H9 (cell line): ENCODE measurements around the gene KL. TPM values are rescaled to one million over a fixed set of nuclear protein-coding genes. Genes with fewer than 3 reads are reported as not detected.

Experiments used
- DNase-seq: peaks from one replicate; pipeline ENCODE4 v3.0.0-alpha.2; 2017
- H2AFZ ChIP-seq: one replicate; pipeline ENCODE4 v1.6.1; 2013; ENCODE audit warnings: mild to moderate bottlenecking, low read length, control low read depth, moderate library complexity
- H2AK5ac ChIP-seq: 2 replicates; pipeline ENCODE4 v1.6.1; 2013; ENCODE audit warnings: low read length, control low read depth, mixed read lengths; ENCODE audit not compliant: insufficient read length
- H2BK120ac ChIP-seq: one replicate; pipeline ENCODE4 v1.6.1; 2013; ENCODE audit warnings: low read depth, mild to moderate bottlenecking, low read length, control low read depth, inconsistent platforms; ENCODE audit not compliant: poor library complexity, severe bottlenecking
- H2BK12ac ChIP-seq: 2 replicates; pipeline ENCODE4 v1.6.1; 2013; ENCODE audit warnings: low read length, control low read depth, mixed read lengths, low read depth; ENCODE audit not compliant: insufficient read length
- H2BK15ac ChIP-seq: 2 replicates; pipeline ENCODE4 v1.6.1; 2013; ENCODE audit warnings: low read depth, low read length, control low read depth
- H2BK20ac ChIP-seq: one replicate; pipeline ENCODE4 v1.6.1; 2013; ENCODE audit warnings: low read depth, mild to moderate bottlenecking, low read length, control low read depth, inconsistent platforms; ENCODE audit not compliant: poor library complexity, severe bottlenecking
- H2BK5ac ChIP-seq: 2 replicates; pipeline ENCODE4 v1.6.1; 2013; ENCODE audit warnings: low read length, control low read depth, mixed read lengths; ENCODE audit not compliant: insufficient read length
- H3K14ac ChIP-seq: 2 replicates; pipeline ENCODE4 v1.6.1; 2013; ENCODE audit warnings: low read length, control low read depth; ENCODE audit not compliant: insufficient read depth
- H3K18ac ChIP-seq: 2 replicates; pipeline ENCODE4 v1.6.1; 2013; ENCODE audit warnings: low read depth, mild to moderate bottlenecking, mixed read lengths, low read length, control low read depth; ENCODE audit not compliant: insufficient read length
- H3K23ac ChIP-seq: 2 replicates; pipeline ENCODE4 v1.6.1; 2013; ENCODE audit warnings: low read length, control low read depth, mixed read lengths, low read depth; ENCODE audit not compliant: insufficient read length
- H3K23me2 ChIP-seq: 2 replicates; pipeline ENCODE4 v1.6.1; 2013; ENCODE audit warnings: low read depth, mild to moderate bottlenecking, mixed read lengths, low read length, control low read depth; ENCODE audit not compliant: insufficient read length, poor library complexity, severe bottlenecking
- H3K27ac ChIP-seq: 2 replicates; pipeline ENCODE4 v1.5.1; 2013; ENCODE audit warnings: low read length, control low read depth, mixed read lengths, low read depth; ENCODE audit not compliant: insufficient read length
- H3K27me3 ChIP-seq: 2 replicates; pipeline ENCODE4 v1.6.1; 2013; ENCODE audit warnings: low read length, control low read depth, inconsistent platforms; ENCODE audit not compliant: insufficient read depth
- H3K4ac ChIP-seq: 2 replicates; pipeline ENCODE4 v1.6.1; 2013; ENCODE audit warnings: low read depth, mild to moderate bottlenecking, control low read depth, inconsistent platforms, low read length, moderate library complexity
- H3K4me1 ChIP-seq: 2 replicates; pipeline ENCODE4 v1.6.1; 2013; ENCODE audit warnings: low read length, control low read depth, inconsistent platforms; ENCODE audit not compliant: insufficient read depth
- H3K4me2 ChIP-seq: 2 replicates; pipeline ENCODE4 v1.6.1; 2013; ENCODE audit warnings: low read length, control low read depth, mixed read lengths; ENCODE audit not compliant: insufficient read length, insufficient read depth
- H3K56ac ChIP-seq: 2 replicates; pipeline ENCODE4 v1.6.1; 2013; ENCODE audit warnings: low read depth, mild to moderate bottlenecking, mixed read lengths, low read length, control low read depth; ENCODE audit not compliant: insufficient read length
- H3K79me1 ChIP-seq: 2 replicates; pipeline ENCODE4 v1.6.1; 2013; ENCODE audit warnings: low read depth, mild to moderate bottlenecking, moderate library complexity, low read length, control low read depth, inconsistent platforms; ENCODE audit not compliant: insufficient read depth, poor library complexity, severe bottlenecking
- H3K79me2 ChIP-seq: 2 replicates; pipeline ENCODE4 v1.6.1; 2013; ENCODE audit warnings: low read length, control low read depth, inconsistent platforms; ENCODE audit not compliant: insufficient read depth
- H3K9ac ChIP-seq: 2 replicates; pipeline ENCODE4 v1.6.1; 2013; ENCODE audit warnings: low read length, control low read depth, mixed read lengths; ENCODE audit not compliant: insufficient read length; ENCODE audit errors: extremely low read depth
- H3K9me3 ChIP-seq: one replicate; pipeline ENCODE4 v1.6.1; 2013; ENCODE audit warnings: low read depth, low read length, inconsistent platforms; ENCODE audit not compliant: control insufficient read depth
- H3T11ph ChIP-seq: one replicate; pipeline ENCODE4 v1.6.1; 2013; ENCODE audit warnings: mild to moderate bottlenecking, low read length, control low read depth, inconsistent platforms
- H4K20me1 ChIP-seq: one replicate; pipeline ENCODE4 v1.6.1; 2013; ENCODE audit not compliant: control insufficient read depth, insufficient read length, insufficient read depth
- H4K5ac ChIP-seq: 2 replicates; pipeline ENCODE4 v1.6.1; 2013; ENCODE audit warnings: low read depth, mild to moderate bottlenecking, mixed read lengths, low read length, control low read depth; ENCODE audit not compliant: insufficient read length
- H4K8ac ChIP-seq: replicated peaks from 2 replicates; pipeline ENCODE4 v1.6.1; 2013; ENCODE audit warnings: low read length, control low read depth, mixed read lengths, low read depth; ENCODE audit not compliant: insufficient read length
- H4K91ac ChIP-seq: 2 replicates; pipeline ENCODE4 v1.6.1; 2013; ENCODE audit warnings: low read depth, mild to moderate bottlenecking, moderate library complexity, mixed read lengths, low read length, control low read depth; ENCODE audit not compliant: insufficient read length
- H3K27ac Mint-ChIP-seq, 3 experiments: 2 replicates in 2 of 3; 3 replicates in 1 of 3; pipeline ENCODE4 v1.8.0; 2020 to 2021; ENCODE audit warnings: mixed read lengths in 3 of 3, mild to moderate bottlenecking in 1 of 3, moderate library complexity in 1 of 3
- H3K27me3 Mint-ChIP-seq: 2 replicates; pipeline ENCODE4 v1.8.0; 2021; ENCODE audit warnings: low read depth, mild to moderate bottlenecking, moderate library complexity, mixed read lengths
- H3K36me3 Mint-ChIP-seq, 3 experiments: 2 replicates in 2 of 3; 3 replicates in 1 of 3; pipeline ENCODE4 v1.8.0; 2020 to 2021; ENCODE audit warnings: low read depth in 3 of 3, mixed read lengths in 3 of 3; ENCODE audit not compliant: insufficient read depth in 1 of 3
- H3K4me1 Mint-ChIP-seq, 2 experiments: 2 replicates each; pipeline ENCODE4 v1.8.0; 2020; ENCODE audit warnings: mixed read lengths in 2 of 2
- H3K4me3 Mint-ChIP-seq, 2 experiments: 2 replicates in 1 of 2; 3 replicates in 1 of 2; pipeline ENCODE4 v1.8.0; 2020 to 2021; ENCODE audit warnings: mild to moderate bottlenecking in 2 of 2, mixed read lengths in 2 of 2, moderate library complexity in 1 of 2
- H3K9me3 Mint-ChIP-seq, 2 experiments: 2 replicates in 1 of 2; 3 replicates in 1 of 2; pipeline ENCODE4 v1.8.0; 2020; ENCODE audit warnings: mild to moderate bottlenecking in 2 of 2, mixed read lengths in 2 of 2, moderate library complexity in 1 of 2
- WGBS: extraction: QIAGEN DNeasy Blood & Tissue Kit; methylation state at CpG from one replicate; pipeline ENCODE4 v1.1.7; 2013; ENCODE audit warnings: missing lambda C conversion rate, low lambda C conversion rate, mixed read lengths; ENCODE audit not compliant: insufficient read length; ENCODE audit errors: extremely low coverage; 5-methylcytosine and 5-hydroxymethylcytosine counted together
- total RNA-seq: library from RNA; stranded (reverse); gene quantifications from 2 replicates; pipeline ENCODE4 v1.2.1, GENCODE V29; 2021
- TF ChIP-seq, protein P1 (sequence below): fragments of 200-600 bp; sonication (generic); conservative IDR thresholded peaks from 3 replicates; pipeline ENCODE4 v1.8.0; 2021; ENCODE audit warnings: antibody characterized with exemption, mild to moderate bottlenecking

Gene KL
- total RNA-seq, 1 experiment from 2014 or later, result not detected

GRCh38 chr13:33090755-33091414 is 74.7 kb downstream of the KL start:
- Histone ChIP-seq H2AFZ (no peak overlapping the region), H3K23me2 (no peaks in the 10 kb centered on the region), H3K79me1 (no peaks in the 10 kb centered on the region), H3K14ac (no peak overlapping the region), H3K4ac (no peak overlapping the region), H2BK120ac (no peak overlapping the region), H4K5ac (no peak overlapping the region), H3K4me1 (peaks cover 11% of the 10 kb centered on the region; the same call in 1 of the 2 replicates), H3K9me3 (no peaks in the 10 kb centered on the region), H2BK15ac (no peak overlapping the region), H4K91ac (no peak overlapping the region), H4K8ac (no peak overlapping the region), H3K56ac (no peak overlapping the region), H3K4me2 (no peak overlapping the region), H3K27me3 (no peaks in the 10 kb centered on the region), H3T11ph (no peak overlapping the region), H3K79me2 (no peaks in the 10 kb centered on the region), H2BK20ac (no peak overlapping the region), H2AK5ac (no peak overlapping the region), H3K23ac (no peak overlapping the region), H2BK5ac (no peak overlapping the region), H3K18ac (no peak overlapping the region), H3K27ac (no peak overlapping the region), H2BK12ac (no peak overlapping the region), H4K20me1 (no peaks in the 10 kb centered on the region), H3K9ac (no peak overlapping the region)
- TF ChIP-seq, protein P1, sequence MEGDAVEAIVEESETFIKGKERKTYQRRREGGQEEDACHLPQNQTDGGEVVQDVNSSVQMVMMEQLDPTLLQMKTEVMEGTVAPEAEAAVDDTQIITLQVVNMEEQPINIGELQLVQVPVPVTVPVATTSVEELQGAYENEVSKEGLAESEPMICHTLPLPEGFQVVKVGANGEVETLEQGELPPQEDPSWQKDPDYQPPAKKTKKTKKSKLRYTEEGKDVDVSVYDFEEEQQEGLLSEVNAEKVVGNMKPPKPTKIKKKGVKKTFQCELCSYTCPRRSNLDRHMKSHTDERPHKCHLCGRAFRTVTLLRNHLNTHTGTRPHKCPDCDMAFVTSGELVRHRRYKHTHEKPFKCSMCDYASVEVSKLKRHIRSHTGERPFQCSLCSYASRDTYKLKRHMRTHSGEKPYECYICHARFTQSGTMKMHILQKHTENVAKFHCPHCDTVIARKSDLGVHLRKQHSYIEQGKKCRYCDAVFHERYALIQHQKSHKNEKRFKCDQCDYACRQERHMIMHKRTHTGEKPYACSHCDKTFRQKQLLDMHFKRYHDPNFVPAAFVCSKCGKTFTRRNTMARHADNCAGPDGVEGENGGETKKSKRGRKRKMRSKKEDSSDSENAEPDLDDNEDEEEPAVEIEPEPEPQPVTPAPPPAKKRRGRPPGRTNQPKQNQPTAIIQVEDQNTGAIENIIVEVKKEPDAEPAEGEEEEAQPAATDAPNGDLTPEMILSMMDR, result no peak
- no peaks in the 10 kb centered on the region for H3K36me3 Mint-ChIP-seq
- no peaks in the 10 kb centered on the region for H3K9me3 Mint-ChIP-seq
- no peaks in the 10 kb centered on the region; the same call in none of the 2 replicates for H3K27me3 Mint-ChIP-seq
- no peak for DNase-seq
- peaks cover 25 to 28% of the 10 kb centered on the region in 2 experiments for H3K4me1 Mint-ChIP-seq
- H3K27ac Mint-ChIP-seq, result no peak overlapping the region
- WGBS, result no CpG with 5 or more reads among the region's 4 CpGs
- no peak overlapping the region for H3K4me3 Mint-ChIP-seq
